ENCODE results near the gene RTN3. TPM values are rescaled to one million over a fixed set of nuclear protein-coding genes. Genes with fewer than 3 reads are reported as not detected.

Gene RTN3
- total and polyA plus RNA-seq, 9 of the 15 experiments (the other 6 are each of a cell fraction or from before 2014, with no cell fraction given), result 41.6 to 169 (median 93.5) TPM

DNA sequence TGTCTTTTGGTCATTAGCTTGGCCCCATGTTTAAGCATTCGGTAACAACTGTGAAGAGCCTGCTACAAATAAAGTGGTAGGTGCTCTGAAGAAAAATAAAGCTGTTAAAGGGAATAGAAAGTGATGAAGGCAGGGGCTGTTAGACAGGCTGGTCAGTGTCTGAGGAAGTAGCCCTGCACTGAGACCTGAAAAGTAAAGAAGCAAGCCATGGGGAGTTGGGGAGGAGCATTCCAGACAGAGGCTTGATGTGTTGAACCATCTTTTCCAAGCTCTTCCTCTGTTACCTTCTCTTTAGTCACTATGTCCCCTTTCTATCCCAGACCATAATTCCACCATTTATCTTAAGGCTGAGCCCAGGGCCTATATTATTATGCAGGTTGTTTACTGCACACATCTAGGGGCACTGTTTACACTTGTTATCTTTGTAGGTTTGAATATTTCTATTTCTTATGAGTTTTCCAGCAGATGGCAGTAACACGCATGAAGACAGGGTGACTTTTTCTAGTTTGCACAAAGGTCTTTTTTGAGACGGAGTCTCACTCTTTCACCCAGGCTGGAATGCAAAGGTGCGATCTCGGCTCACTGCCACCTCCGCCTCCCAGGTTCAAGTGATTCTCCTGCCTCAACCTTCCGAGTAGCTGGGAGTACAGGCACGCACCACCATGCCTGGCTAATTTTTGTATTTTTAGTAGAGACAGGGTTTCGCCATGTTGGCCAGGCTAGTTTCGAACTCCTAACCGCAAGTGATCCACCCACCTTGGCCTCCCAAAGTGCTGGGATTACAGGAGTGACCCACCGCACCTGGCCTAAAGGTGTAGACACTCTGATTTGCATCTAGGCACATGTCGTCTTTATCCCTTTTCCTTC is 64.2 kb downstream of the RTN3 start (continued):
- TF ChIP-seq, protein P1, sequence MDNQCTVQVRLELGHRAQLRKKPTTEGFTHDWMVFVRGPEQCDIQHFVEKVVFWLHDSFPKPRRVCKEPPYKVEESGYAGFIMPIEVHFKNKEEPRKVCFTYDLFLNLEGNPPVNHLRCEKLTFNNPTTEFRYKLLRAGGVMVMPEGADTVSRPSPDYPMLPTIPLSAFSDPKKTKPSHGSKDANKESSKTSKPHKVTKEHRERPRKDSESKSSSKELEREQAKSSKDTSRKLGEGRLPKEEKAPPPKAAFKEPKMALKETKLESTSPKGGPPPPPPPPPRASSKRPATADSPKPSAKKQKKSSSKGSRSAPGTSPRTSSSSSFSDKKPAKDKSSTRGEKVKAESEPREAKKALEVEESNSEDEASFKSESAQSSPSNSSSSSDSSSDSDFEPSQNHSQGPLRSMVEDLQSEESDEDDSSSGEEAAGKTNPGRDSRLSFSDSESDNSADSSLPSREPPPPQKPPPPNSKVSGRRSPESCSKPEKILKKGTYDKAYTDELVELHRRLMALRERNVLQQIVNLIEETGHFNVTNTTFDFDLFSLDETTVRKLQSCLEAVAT (IDR thresholded peaks at IDR 0.05), result no peak
- TF ChIP-seq RAD21 (CRISPR knock-in tag; conservative IDR thresholded peaks at IDR 0.05 in 1 of 2, IDR thresholded peaks at IDR 0.05 in 1 of 2) (peak in 1 of 2 experiments; percentile 19; a peak in 1 of 4 replicates), TEAD1 (CRISPR knock-in tag; IDR thresholded peaks at IDR 0.05) (peak in 1 of 2 experiments; percentile 30; a peak in 1 of 4 replicates), ZNF175 (CRISPR knock-in tag; IDR thresholded peaks at IDR 0.05; ENCODE audit: low read depth) (no peak), CHCHD3 (CRISPR knock-in tag; IDR thresholded peaks at IDR 0.05) (no peak), SIX5 (IDR thresholded peaks at IDR 0.05; ENCODE audit: borderline replicate concordance in 1 of 2, insufficient read depth in 1 of 2, low read depth in 1 of 2, low read length in 2 of 2) (no peak), ZNF324 (CRISPR knock-in tag; IDR thresholded peaks at IDR 0.05) (no peak), ADNP (tag; IDR thresholded peaks at IDR 0.05) (peak; percentile 85), ZFP1 (CRISPR knock-in tag; IDR thresholded peaks at IDR 0.05) (no peak), PML (IDR thresholded peaks at IDR 0.05; ENCODE audit: low read length) (no peak), MEF2D (tag; conservative IDR thresholded peaks at IDR 0.05; ENCODE audit: low read depth) (no peak), PTBP1 (IDR thresholded peaks at IDR 0.05; ENCODE audit: low read depth, low read length) (no peak), PCBP1 (IDR thresholded peaks at IDR 0.05; ENCODE audit: low read depth, low read length, poor library complexity, severe bottlenecking) (no peak), FOXK1 (CRISPR knock-in tag; IDR thresholded peaks at IDR 0.05; ENCODE audit: borderline replicate concordance) (0 out of 2 replicates have a peak, but pooled peaks have one; percentile 36), HDAC1 (IDR thresholded peaks at IDR 0.05) (no peak)
- TF ChIP-seq, protein P2, sequence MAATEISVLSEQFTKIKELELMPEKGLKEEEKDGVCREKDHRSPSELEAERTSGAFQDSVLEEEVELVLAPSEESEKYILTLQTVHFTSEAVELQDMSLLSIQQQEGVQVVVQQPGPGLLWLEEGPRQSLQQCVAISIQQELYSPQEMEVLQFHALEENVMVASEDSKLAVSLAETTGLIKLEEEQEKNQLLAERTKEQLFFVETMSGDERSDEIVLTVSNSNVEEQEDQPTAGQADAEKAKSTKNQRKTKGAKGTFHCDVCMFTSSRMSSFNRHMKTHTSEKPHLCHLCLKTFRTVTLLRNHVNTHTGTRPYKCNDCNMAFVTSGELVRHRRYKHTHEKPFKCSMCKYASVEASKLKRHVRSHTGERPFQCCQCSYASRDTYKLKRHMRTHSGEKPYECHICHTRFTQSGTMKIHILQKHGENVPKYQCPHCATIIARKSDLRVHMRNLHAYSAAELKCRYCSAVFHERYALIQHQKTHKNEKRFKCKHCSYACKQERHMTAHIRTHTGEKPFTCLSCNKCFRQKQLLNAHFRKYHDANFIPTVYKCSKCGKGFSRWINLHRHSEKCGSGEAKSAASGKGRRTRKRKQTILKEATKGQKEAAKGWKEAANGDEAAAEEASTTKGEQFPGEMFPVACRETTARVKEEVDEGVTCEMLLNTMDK (IDR thresholded peaks at IDR 0.05; ENCODE audit: borderline replicate concordance, insufficient read depth, low read depth, low read length, poor library complexity, severe bottlenecking), result no peak
- TF ChIP-seq, protein P3, sequence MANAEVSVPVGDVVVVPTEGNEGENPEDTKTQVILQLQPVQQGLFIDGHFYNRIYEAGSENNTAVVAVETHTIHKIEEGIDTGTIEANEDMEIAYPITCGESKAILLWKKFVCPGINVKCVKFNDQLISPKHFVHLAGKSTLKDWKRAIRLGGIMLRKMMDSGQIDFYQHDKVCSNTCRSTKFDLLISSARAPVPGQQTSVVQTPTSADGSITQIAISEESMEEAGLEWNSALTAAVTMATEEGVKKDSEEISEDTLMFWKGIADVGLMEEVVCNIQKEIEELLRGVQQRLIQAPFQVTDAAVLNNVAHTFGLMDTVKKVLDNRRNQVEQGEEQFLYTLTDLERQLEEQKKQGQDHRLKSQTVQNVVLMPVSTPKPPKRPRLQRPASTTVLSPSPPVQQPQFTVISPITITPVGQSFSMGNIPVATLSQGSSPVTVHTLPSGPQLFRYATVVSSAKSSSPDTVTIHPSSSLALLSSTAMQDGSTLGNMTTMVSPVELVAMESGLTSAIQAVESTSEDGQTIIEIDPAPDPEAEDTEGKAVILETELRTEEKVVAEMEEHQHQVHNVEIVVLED (CRISPR knock-in tag; IDR thresholded peaks at IDR 0.05), result no peak
- TF ChIP-seq, protein P4, sequence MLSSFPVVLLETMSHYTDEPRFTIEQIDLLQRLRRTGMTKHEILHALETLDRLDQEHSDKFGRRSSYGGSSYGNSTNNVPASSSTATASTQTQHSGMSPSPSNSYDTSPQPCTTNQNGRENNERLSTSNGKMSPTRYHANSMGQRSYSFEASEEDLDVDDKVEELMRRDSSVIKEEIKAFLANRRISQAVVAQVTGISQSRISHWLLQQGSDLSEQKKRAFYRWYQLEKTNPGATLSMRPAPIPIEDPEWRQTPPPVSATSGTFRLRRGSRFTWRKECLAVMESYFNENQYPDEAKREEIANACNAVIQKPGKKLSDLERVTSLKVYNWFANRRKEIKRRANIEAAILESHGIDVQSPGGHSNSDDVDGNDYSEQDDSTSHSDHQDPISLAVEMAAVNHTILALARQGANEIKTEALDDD (IDR thresholded peaks at IDR 0.05), result 0 out of 2 replicates have a peak, but pooled peaks have one; percentile 13
- TF ChIP-seq, protein P5, sequence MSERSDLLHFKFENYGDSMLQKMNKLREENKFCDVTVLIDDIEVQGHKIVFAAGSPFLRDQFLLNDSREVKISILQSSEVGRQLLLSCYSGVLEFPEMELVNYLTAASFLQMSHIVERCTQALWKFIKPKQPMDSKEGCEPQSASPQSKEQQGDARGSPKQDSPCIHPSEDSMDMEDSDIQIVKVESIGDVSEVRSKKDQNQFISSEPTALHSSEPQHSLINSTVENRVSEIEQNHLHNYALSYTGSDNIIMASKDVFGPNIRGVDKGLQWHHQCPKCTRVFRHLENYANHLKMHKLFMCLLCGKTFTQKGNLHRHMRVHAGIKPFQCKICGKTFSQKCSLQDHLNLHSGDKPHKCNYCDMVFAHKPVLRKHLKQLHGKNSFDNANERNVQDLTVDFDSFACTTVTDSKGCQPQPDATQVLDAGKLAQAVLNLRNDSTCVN (CRISPR knock-in tag; IDR thresholded peaks at IDR 0.05), result 0 out of 2 replicates have a peak, but pooled peaks have one; percentile 57

All from K562 (cell line).